Measurements from ENCODE around the gene CD37. TPM values are rescaled to one million over a fixed set of nuclear protein-coding genes. Genes with fewer than 3 reads are reported as not detected.
A peak's percentile ranks its signal among the peaks of the same experiment; 100 is the strongest.

CD37 gene
- total RNA-seq (2021; ENCODE audit: unreplicated experiment), result 0.76 TPM
- polyA plus RNA-seq (2012), result 2.9 and 3.4 TPM in 2 replicates
- not detected for Bru-seq, nascent RNA
- percentile 11 among the genes with signal in this experiment for BruChase-seq, experiment 1, labeled RNA remaining after a 6-hour chase
- BruChase-seq, experiment 2, labeled RNA remaining after a 2-hour chase, result not detected
- long read RNA-seq, partial matches to known transcripts, result 0 of 1 reads
- long read RNA-seq, other reads (novel, unspliced or antisense), result 1 of 1 reads

- Histone ChIP-seq H3K4me2 (ENCODE audit: low read length) (no peak within 1 kb of the TSS), H3K4me3 (replicated peaks in 1 of 2; ENCODE audit: low read depth in 1 of 2, low read length in 2 of 2) (no peak within 1 kb of the TSS), H3K9me2 (ENCODE audit: insufficient read depth) (no peaks in the 10 kb centered on the region), H3K27me3 (ENCODE audit: insufficient read depth, low read length) (no peaks in the 10 kb centered on the region), H4K20me1 (ENCODE audit: insufficient read depth) (no peaks in the 10 kb centered on the region), H2AFZ (ENCODE audit: low read depth, low read length, poor library complexity, severe bottlenecking) (no peak within 1 kb of the TSS), H3K27ac (ENCODE audit: low read depth, low read length) (no peak within 1 kb of the TSS), H3K9me3 (ENCODE audit: control insufficient read depth in 1 of 2, insufficient read depth in 1 of 2, low read depth in 1 of 2, low read length in 2 of 2) (no peaks in the 10 kb centered on the region), H3K4me1 (ENCODE audit: control insufficient read depth in 1 of 2, insufficient read depth in 2 of 2, low read length in 2 of 2) (peaks cover 0 to 6% of the 10 kb centered on the region in 2 experiments; a peak in 1 of 4 replicates), H3K9ac (ENCODE audit: low read length) (no peak within 1 kb of the TSS), H3K79me2 (ENCODE audit: insufficient read depth, low read length) (no peaks in the 10 kb centered on the region), H3K36me3 (ENCODE audit: control insufficient read depth in 1 of 2, insufficient read depth in 2 of 2, low read length in 2 of 2) (peaks cover 0 to 2% of the 10 kb centered on the region in 2 experiments; a peak in 1 of 4 replicates)
- intact Hi-C loops (cut with micrococcal nuclease), result no loop called here
- CTCF ChIA-PET, result no interaction called here
- POLR2A ChIA-PET, result no interaction called here
- ATAC-seq (no peak), DNase-seq (ENCODE audit: low read depth, low spot score) (no peak)
- no TSS peak for BruUV-seq (replicated peaks)
- RAD21 ChIA-PET (ENCODE audit: low non-redundant PET in 1 of 2, low total read pairs in 2 of 2, uncharacterized antibody in 2 of 2, unreplicated experiment in 2 of 2), result no interaction called here
- TF ChIP-seq SP1 (IDR thresholded peaks at IDR 0.05; ENCODE audit: low read depth) (no peak), POLR2A (IDR thresholded peaks at IDR 0.05; ENCODE audit: borderline replicate concordance, extremely low read depth, insufficient read depth, insufficient read length) (no peak), REST (IDR thresholded peaks at IDR 0.05; ENCODE audit: low read depth) (no peak), MAX (IDR thresholded peaks at IDR 0.05) (no peak), SIN3A (IDR thresholded peaks at IDR 0.05; ENCODE audit: low read depth) (no peak), EZH2phosphoT487 (IDR thresholded peaks at IDR 0.05; ENCODE audit: borderline replicate concordance) (no peak), ATF3 (IDR thresholded peaks at IDR 0.05) (no peak), YY1 (IDR thresholded peaks at IDR 0.05; ENCODE audit: extremely low read depth, insufficient replicate concordance, low read depth, low read length) (no peak)
Measured at GRCh38 chr19:49335071-49335783, at the start of gene CD37. Gene CD37, plus strand, starts transcription at chr19:49335406. Its CDS starts 135 bp downstream, at chr19:49335541.
